Activated CD8-positive, alpha-beta memory T cell treated with anti-CD3 and anti-CD28 coated beads, Interleukin-2, amount 50 U/mL, for 48 hours (primary cell): Measurements from ENCODE around the gene TAS2R9.
"Not testable (repeated sequence)": the region's sequence is repeated elsewhere in the genome, so short reads cannot be mapped to it uniquely, and the experiment has no call there.

Experiments used
- DNase-seq: peaks from one replicate; pipeline ENCODE4 v3.0.0-alpha.2; 2020

The TAS2R9 gene, protein sequence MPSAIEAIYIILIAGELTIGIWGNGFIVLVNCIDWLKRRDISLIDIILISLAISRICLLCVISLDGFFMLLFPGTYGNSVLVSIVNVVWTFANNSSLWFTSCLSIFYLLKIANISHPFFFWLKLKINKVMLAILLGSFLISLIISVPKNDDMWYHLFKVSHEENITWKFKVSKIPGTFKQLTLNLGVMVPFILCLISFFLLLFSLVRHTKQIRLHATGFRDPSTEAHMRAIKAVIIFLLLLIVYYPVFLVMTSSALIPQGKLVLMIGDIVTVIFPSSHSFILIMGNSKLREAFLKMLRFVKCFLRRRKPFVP

DNA sequence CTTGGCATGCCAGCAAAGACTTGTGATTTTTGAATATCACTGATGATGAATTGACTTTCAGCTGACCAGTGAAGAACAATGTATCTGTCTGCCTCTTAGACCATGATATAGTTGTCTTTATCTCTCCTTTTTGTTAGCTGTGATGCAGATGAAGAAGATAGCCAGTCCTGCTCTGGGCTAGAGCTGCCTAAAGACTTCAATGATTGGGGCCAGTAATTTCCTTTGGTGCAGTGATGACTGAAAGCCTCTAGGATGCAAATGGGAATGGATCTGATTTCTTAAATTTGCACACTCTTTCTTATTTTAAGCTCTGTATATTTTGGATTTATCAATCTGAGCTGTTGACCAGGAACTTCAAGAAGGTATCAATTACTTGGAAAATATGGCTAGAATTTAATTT is at the start of gene TAS2R9:
TSS of gene TAS2R9 (minus strand) at position 101 of the 400 bp plus-strand sequence. CDS start at position 8, 93 bp downstream.
- DNase-seq, result no peak

DNA sequence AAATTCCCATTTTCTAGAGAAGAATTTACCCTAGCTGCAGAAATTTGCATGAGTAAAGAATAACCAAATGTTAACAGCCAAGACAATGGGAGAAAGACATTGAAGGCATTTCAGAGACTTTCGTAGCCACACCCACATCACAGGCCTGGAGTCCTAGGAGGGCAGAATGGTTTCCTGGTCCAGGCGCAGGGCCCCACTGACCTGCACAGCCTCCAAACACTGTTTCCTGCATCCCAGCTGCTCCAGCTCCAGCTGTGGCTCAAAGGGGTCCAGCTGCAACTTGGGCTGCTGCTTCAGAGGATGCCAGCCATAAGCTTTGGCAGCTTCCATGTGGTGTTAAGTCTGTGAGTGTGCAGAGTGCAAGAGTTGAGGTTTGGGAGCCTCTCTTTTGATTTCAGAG is 45.8 kb upstream of the TAS2R9 start:
- DNase-seq, result no peak

DNA sequence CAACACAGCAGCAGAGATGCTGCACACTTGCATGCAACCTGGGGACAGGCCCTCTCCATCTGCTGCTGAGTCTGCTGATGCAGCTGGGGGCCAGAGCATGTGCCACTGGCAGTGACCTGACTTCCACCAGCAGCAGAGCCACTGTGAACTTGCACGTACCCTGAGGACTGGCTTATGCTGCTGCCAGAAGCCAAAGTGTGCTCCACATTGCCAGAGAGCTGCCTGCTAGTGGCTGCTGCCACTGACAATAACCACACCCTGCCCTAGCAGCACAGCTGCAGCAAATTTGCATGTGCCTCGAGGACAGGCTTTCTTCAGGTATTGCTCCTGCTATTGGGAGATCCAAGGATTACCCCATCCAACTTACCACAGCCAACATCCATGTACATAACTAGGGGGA is 43.8 kb upstream of the TAS2R9 start:
- DNase-seq, result no peak

DNA sequence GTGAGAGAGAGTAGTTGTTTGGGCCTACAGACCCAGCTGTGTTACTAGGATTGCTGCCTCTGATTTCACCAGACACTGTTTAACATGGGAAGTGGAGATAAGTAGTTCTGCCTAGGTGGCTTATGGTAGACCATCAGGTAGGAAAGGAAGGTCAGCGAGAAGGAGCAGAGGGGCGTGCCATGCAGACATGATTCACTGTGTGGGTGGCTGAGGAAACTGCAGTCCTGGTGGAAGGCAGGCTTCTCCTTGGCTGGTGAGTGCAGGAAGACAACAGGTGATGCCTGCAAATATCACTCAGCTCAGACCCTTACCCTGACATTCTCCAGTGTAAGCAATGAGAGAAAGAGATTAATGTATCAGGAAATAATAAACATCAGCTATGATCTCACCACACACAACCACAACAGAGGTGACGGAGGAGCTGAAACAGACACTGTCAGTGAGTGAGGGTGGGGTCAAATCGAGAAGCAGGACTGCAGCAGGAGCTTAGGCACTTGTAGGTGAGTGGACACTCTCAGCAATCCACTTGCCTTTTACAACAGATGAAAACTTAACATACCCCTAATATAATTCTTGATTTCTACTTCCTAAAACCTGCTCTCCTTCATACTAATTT is 41.4 kb upstream of the TAS2R9 start:
- DNase-seq, result no peak

DNA sequence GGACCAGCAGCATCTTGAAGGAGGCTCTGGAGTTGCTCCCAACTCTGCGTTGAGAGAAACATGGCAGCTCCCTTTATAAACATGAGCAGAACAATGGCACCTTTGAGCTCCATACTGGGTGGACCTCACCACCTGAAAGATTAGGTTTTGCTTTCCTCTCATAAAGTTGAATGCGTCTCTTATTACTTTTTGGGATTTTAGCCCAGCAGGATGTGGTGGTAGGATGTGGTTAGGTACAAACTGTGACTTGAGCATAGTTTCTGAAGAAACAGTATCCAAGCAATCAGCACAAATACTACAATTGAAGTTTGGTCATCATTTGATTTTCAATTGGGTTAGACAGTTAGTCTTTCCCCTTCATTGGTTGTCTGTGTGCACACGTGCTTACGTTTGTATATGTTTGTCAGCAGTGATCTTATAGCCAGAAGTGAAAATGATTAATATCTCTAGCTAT is 39.5 kb upstream of the TAS2R9 start, which contains the start of gene PRR4:
TSS of gene PRR4 (minus strand) at position 51 of the 454 bp plus-strand sequence. CDS start at position 13, 38 bp downstream.
- no peak for DNase-seq

DNA sequence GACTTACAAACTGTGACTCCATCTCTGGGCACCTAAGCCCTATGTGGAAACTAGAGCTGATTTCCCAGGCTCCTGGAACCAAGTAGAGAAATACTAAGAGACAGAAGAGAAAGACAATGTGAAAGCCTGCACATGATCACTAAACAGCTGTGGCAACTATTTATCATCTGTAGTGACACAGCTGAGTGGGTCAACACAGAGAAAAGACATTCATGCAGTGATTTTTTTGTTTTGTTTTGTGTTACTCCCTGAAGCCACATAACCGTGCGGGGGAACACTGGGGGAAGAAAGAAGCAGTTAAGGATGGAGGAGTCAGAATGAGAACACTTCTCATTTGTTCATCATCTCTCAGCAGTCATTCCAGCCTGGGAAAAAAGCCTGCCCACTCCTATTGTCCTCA is 37.8 kb upstream of the TAS2R9 start:
- DNase-seq, result no peak

DNA sequence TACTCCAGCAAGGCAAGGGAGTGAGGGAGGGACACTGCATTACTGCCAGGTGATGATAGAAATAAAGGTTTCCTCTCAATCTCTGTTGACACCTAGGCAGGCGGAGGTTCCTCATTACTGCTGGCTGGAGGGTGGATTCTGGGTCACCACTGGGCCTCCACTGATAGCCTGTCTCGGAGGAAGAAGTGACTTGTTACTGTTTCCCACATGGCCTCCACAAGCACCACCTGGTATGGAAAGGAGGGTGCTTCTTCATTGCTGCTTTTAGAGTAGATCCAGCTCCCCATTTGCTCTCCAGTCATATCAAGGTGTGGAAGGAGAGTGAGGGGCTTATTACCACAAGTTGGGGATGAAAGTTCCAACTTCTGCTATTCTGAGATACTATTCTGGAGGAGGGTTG is 32.9 kb upstream of the TAS2R9 start:
- DNase-seq, result no peak

DNA sequence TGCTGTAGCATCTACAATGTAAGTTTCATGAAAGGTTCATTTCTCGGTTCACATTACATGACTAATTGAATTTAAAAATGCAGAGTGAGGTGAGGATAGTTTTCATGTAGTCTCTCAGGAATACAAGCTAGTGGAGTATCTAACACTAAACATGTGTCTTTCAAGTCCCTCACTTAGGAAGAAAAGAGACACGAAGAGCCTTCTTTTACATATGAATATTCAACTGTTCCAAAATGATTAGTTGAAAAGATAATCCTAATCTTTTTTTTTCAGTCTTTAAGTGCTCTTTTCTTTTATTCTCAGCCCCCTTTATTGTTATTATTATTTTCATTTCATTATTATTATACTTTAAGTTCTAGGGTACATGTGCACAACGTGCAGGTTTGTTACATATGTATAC is 28.5 kb upstream of the TAS2R9 start:
- no peak for DNase-seq

DNA sequence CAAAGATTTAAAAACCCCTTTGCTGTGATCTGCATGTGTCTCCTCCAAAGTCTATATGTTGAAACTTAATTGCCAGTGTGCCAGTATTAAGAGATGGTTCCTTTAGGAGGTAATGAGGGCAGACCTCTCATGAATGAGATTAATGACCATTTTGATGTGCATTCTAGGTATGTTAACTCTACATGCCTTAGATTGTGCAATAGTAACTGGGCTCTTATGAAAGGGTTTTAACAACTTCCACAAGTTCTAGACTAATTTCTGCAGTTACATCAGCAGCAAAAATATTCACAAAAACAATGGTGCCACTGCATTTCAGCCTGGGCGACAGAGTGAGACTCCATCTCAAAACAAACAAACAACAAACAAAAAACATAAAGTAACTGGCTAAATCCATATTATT is 20.0 kb upstream of the TAS2R9 start:
- no peak for DNase-seq

DNA sequence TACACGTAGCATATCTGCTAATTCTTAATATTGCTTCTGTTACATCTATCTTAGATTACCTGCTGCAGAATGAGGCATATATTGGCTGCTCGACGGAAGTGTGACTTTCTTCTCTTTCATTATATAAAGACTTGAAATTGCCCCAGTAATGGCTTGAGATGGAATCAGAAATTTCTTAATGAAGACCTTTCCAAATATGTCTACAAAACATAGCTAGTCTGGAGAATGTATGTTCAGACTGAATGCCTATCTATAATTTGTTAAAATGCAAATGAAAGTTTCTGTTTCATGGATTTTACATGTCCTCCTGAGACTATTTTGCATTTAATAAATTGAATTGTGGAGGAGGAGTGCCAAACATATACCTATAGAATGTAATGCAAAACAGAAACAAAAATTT is 16.3 kb upstream of the TAS2R9 start, which contains the start of gene TAS2R10:
TSS of gene TAS2R10 (minus strand) at position 101 of the 400 bp plus-strand sequence. CDS start at position 12, 89 bp downstream.
- no peak for DNase-seq

DNA sequence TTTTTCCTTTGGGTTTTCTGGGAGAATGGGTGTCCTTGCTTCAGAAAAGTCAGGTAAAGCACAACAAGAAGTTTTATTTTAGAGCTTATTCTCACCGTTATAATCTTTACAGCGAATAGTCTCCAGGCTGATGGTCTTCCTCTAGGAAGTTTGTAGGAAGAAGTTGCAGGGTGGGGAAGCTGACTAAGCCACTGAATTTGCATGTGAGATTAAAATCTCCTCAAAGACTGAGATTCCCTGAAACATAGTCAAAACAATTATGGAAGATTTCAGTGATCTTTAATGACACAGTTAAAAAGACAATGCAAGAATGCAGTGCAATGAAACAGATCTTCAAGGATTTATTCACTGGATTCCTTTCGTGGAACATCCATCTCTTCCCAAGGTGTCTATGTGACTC is 15.0 kb upstream of the TAS2R9 start:
- no peak for DNase-seq

DNA sequence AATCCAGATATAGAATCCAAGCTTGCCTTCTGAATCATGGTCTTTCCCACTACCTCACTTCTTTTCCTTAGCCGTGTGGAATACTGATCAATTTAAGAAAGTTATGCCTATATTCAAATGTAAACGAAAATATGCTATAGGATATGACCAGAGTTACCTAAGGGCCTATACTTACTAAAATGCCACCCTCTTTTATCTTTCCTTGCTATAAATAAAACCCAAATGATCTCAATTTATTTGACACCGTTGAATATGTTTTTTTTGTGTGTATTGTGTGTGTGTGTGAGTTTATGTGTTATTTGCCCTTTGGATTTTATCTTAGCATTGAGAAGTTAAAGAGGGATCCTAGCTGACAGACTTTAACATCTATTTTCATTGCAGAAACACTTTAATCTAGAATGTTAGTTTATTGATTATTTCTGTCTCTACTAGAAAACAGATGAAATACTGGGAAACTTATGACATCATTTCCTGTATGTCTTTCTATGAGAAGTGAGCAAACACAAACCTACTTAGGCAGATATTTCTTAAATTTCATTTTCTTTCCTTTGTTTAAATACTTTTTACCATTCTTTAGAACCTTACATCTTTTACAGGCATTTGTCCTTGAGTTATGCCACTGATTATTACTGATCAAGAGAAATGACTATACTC is 2.0 kb upstream of the TAS2R9 start:
- no peak for DNase-seq

DNA sequence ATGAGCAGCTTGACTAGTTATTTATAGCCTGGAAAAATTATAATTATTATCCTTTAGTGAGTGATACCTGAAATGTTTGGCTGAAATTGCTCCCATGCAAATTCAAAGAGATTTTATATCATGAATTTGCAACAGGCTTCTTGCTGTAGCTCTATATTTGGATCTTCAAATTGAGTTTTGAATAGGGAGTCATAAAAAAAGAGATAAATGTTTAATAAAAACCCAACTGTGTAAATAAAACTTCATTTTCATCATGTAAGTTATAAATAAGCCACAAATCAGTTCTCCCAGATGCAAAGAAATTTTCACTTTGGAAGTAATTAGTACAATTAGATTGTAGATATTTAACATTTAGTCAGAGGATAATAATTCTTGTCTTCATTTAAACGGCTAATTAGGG is 2.8 kb downstream of the TAS2R9 start, which contains the start of gene TAS2R8:
TSS of gene TAS2R8 (minus strand) at position 101 of the 400 bp plus-strand sequence. CDS start 306 bp downstream, outside the sequence.
- DNase-seq, result no peak

DNA sequence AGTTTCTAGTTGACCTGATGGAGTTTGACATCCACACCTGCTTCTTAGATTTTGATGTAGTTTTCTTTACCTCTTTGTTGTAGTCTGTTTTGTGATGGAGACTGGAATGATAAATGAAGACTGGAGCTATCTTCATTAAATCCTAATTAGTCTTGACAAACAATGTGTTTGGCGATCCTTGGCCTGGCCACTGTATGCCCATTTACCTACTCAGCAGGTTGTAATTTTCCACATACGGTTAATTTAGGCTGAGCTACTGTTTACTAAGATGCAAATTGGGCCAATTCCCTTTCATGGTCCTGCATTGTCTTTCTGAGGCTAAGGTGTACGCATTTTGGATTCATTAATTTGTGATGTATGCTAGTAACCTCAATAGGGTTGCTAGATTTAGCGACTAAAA is 7.4 kb downstream of the TAS2R9 start, which contains the start of gene TAS2R7:
TSS of gene TAS2R7 (minus strand) at position 41 of the 400 bp plus-strand sequence. CDS start 57 bp downstream, outside the sequence.
- no peak for DNase-seq

DNA sequence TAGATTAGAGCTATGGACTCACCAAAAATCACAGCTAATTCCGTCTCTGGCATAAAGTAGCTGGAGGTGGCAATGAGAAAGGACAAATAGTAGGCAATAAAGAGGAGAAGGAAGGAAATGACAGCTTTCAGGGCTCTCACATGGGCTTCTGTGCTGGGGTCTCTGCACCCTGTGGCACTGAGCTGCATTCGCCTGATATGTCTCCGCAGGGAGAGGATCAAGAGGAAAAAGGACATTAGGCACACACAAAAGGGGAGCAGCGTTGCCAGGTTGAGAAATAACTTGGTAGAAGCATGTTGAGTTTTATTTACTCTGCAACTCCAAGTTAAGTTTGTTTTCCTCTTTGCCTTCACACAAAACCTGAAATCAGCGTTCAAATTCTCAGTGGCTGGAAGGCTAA is 8.2 kb downstream of the TAS2R9 start:
- no peak for DNase-seq

DNA sequence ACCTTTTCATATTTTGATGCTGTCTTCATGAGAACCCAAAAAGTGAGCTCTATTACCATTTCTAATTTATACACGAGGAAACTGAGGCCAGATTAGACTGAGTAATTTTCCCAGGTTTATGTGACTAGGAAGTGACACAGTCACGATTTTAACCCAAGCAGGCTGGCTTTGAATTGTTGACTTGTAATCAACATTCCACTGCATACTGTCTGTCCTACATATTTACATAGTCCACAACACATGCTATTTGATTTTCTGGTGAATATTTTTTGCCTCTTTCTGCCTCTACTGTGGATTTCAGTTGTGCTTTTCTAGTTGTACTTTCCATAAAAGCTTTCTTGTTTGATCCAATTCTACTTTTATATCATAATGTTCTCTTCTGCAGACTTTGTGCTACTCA is 15.7 kb downstream of the TAS2R9 start:
- no peak for DNase-seq

DNA sequence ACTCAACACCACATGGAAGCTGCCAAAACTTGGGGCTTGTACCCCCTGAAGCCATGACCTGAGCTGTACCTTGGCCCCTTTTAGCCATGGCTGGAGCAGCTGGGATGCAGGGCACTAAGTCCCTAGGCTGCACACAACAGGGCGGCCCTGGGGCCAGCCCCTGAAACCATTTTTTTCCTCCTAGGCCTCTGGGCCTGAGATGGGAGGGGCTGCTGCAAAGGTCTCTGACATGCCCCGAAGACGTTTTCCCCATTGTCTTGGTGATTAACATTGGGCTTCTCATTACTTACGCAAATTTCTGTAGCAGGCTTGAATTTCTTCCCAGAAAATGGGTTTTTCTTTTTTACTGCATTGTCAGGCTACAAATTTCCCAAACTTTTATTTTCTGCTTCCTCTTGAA is 18.2 kb downstream of the TAS2R9 start:
- DNase-seq, result not testable (repeated sequence)

DNA sequence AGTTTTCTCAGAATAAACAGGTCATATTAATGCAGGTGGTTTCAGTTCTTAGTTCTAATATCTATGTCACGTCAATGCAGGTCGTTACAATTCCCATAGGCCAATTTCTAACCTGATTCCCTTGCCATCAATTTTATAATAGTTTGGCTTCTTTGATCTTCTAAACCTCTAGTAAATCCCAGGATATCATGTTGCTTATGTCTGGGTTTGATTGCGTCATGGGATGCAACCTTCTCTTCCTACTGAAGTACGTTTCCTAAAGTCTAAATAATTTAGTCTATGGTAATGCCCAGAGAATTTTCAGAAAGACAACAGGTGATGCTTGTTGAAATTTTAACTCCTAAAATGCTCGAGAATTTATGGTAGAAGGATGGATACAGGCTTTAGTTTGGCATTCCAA is 26.7 kb downstream of the TAS2R9 start:
- no peak for DNase-seq

DNA sequence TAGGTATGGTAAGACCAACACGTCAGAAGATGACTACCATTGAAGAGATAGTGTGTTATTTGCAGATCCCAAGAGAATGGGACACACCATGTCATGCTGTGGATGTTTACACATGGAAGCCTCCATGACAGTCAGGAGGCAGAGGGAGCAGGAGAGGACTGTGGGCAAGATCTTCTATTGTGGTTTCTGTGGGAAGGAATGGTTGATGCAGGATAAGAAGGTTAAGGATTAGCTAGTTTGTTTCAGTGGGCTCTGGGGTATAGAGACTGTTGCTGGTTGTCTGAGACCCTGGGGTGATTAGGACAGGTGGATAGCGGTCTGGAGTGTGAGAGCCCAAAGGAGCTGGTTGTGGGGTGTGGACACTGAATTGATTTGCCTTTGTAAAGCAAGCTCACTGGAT is 30.9 kb downstream of the TAS2R9 start:
- no peak for DNase-seq

DNA sequence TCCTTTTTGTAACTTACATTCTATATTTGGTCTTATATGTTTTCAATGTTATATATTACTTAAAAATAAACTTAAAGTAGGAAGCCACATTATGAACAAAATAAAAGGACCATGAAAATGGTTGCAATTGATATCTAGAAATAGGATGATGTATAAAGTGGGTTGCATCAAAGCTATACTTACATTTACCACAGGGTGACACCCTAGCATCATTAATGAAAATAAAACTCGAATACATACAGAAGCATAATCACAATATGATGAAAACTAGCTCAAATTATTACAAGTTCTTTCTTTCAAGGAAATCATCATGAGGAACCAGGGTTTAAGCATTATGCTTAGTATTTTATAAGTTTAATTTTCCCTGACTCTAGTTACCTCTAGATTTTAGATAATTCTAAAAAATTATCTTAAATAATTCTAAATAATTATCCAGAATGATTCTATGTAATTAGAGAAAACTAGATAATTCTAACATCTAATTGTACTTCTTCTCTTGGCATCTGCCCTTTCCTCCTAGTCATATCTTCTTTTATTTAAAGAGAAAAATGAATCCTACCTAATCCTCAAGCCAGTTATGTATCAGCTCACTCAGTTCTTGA is 38.7 kb downstream of the TAS2R9 start:
- DNase-seq, result no peak

DNA sequence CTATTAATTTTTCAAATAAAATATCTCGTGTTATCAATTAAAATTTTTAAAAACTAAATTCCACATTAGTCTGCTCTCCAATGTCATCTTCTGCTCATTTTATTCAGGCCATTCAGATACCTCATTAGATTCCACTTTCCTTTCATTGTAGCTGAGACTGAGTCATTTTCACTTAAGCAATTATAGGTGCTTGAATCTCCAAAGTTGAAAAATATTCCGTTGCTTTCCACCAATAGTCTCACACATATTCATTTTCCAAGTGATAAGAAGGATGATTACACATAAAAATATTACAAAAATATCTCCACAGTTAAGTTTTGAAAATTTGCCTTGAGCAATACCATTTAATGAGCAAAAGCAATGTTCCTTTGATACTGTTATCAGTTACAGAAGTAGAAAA is 50.3 kb downstream of the TAS2R9 start:
- DNase-seq, result no peak
